HepG2 (cell line): Measurements from ENCODE around the gene KRT6B. TPM values are rescaled to one million over a fixed set of nuclear protein-coding genes. Genes with fewer than 3 reads are reported as not detected.

Experiments used
- ATAC-seq: fragments of 200-7000 bp; cut with Tn5 transposase; 3 replicates; pipeline ENCODE4 v1.9.1; 2020; ENCODE audit warnings: mild to moderate bottlenecking, moderate library complexity
- BruUV-seq: library from RNA; stranded (reverse); fragments of 400-500 nt; replicated peaks from 2 replicates; lab custom pipeline; 2021; lab: Mats Ljungman, UMichigan
- CTCF ChIA-PET: fragments of 300-600 bp; formaldehyde crosslinking; extraction: SDS; loops from one replicate; lab custom pipeline; 2021; ENCODE audit warnings: low total read pairs, inconsistent platforms, low intra/inter-chr PET ratio; lab: Yijun Ruan, JAX
- POLR2A ChIA-PET: fragments of 350-600 bp; sonication (Branson Sonifier 250); formaldehyde crosslinking; loops from one replicate; lab custom pipeline; 2020; ENCODE audit warnings: antibody characterized with exemption, inconsistent platforms; lab: Yijun Ruan, JAX
- DNase-seq: peaks from one replicate; pipeline ENCODE4 v3.0.0-alpha.2; 2015; ENCODE audit warnings: low spot score
- FAIRE-seq: peaks from 3 replicates; lab custom pipeline; 2011; peaks lifted over from hg19 to GRCh38; lab: Jason Lieb, UNC
- H2AFZ ChIP-seq: one replicate; pipeline ENCODE4 v1.6.1; 2011; ENCODE audit warnings: low read length, inconsistent platforms
- H3K27ac ChIP-seq: fragments of 300-600 bp; 3 replicates; pipeline ENCODE4 v1.8.0; 2011; ENCODE audit warnings: mixed run types, mild to moderate bottlenecking, mixed read lengths, low read length, inconsistent platforms; ENCODE audit not compliant: insufficient read depth; ENCODE audit errors: extremely low read length
- H3K27me3 ChIP-seq, 2 experiments: fragments of 200-600 bp in 1 of 2; 2 replicates in 1 of 2; 3 replicates in 1 of 2; pipeline versions ENCODE4 v1.6.0 to v1.8.0; 2011; ENCODE audit warnings: low read length in 2 of 2, mild to moderate bottlenecking in 2 of 2, moderate library complexity in 2 of 2, inconsistent platforms in 1 of 2; ENCODE audit not compliant: insufficient read depth in 2 of 2, control insufficient read depth in 1 of 2
- H3K36me3 ChIP-seq, 2 experiments: fragments of 200-600 bp in 1 of 2; replicated peaks in 1 of 2; 2 replicates in 1 of 2; 3 replicates in 1 of 2; pipeline versions ENCODE4 v1.5.1 to v1.8.0; 2011; ENCODE audit warnings: low read length in 2 of 2, inconsistent platforms in 1 of 2; ENCODE audit not compliant: insufficient read depth in 2 of 2, control insufficient read depth in 1 of 2
- H3K4me1 ChIP-seq: 2 replicates; pipeline ENCODE4 v1.5.1; 2012; ENCODE audit warnings: low read length, inconsistent platforms; ENCODE audit not compliant: insufficient read depth
- H3K4me2 ChIP-seq: 2 replicates; pipeline ENCODE4 v1.6.0; 2011; ENCODE audit warnings: low read depth, low read length, inconsistent platforms
- H3K4me3 ChIP-seq, 3 experiments: fragments of 200-600 bp in 1 of 3; sonication (generic), shearing (Covaris generic) in 1 of 3; replicated peaks in 1 of 3; 2 replicates each; pipeline ENCODE4 v1.5.1; 2011 to 2016; ENCODE audit warnings: low read length in 3 of 3, inconsistent platforms in 2 of 3, low read depth in 2 of 3, mild to moderate bottlenecking in 2 of 3, control low read depth in 1 of 3, mixed read lengths in 1 of 3; ENCODE audit not compliant: insufficient read depth in 1 of 3
- H3K79me2 ChIP-seq: one replicate; pipeline ENCODE4 v1.6.1; 2011; ENCODE audit warnings: low read length, inconsistent platforms; ENCODE audit not compliant: insufficient read depth
- H3K9ac ChIP-seq: 2 replicates; pipeline ENCODE4 v1.6.0; 2011; ENCODE audit warnings: mild to moderate bottlenecking, low read depth, low read length, inconsistent platforms; ENCODE audit not compliant: insufficient read depth
- H3K9me3 ChIP-seq: 2 replicates; pipeline ENCODE4 v1.5.1; 2012; ENCODE audit warnings: mild to moderate bottlenecking, low read length
- H4K20me1 ChIP-seq: 2 replicates; pipeline ENCODE4 v1.6.0; 2011; ENCODE audit warnings: inconsistent platforms, mild to moderate bottlenecking, low read length, moderate library complexity; ENCODE audit not compliant: insufficient read depth
- PHF5A ChIP-seq: IDR thresholded peaks from one replicate; pipeline ENCODE4 v1.6.1; 2018; ENCODE audit warnings: low read depth, missing genetic modification reagents; ENCODE audit not compliant: unreplicated experiment
- SKI ChIP-seq: fragments of 450-650 bp; IDR thresholded peaks from one replicate; pipeline ENCODE4 v1.6.1; 2018; ENCODE audit warnings: mild to moderate bottlenecking; ENCODE audit not compliant: partially characterized antibody
- ZFP1 ChIP-seq: IDR thresholded peaks from 2 replicates; pipeline ENCODE4 v1.6.1; 2016
- ZKSCAN8 ChIP-seq: IDR thresholded peaks from 2 replicates; pipeline ENCODE4 v1.6.1; 2016; ENCODE audit warnings: borderline replicate concordance, missing genetic modification reagents, missing compliant biosample characterization
- ZNF207 ChIP-seq: fragments of 450-650 bp; IDR thresholded peaks from 2 replicates; pipeline ENCODE4 v1.6.1; 2016; ENCODE audit warnings: antibody characterized with exemption, borderline replicate concordance
- ZNF780A ChIP-seq: sonication (generic); formaldehyde crosslinking; IDR thresholded peaks from 2 replicates; pipeline ENCODE4 v1.8.0; 2022; ENCODE audit warnings: mild to moderate bottlenecking, missing genetic modification reagents, moderate library complexity
- WGBS: methylation state at CpG from one replicate; pipeline ENCODE4 v1.1.6; 2017; ENCODE audit warnings: low lambda C conversion rate; 5-methylcytosine and 5-hydroxymethylcytosine counted together
- in situ Hi-C: cut with HindIII; loops from 2 replicates; pipeline ENCODE4 v1.10.0; 2017; ENCODE audit warnings: low pct_unique_long_range_greater_than_20kb; ENCODE audit not compliant: extremely low pct_ligation_motif_present
- intact Hi-C: fragments of 100-400 bp; cut with micrococcal nuclease; formaldehyde crosslinking; loops from one replicate; pipeline ENCODE4 v1.10.0; 2022; ENCODE audit not compliant: unreplicated experiment
- polyA plus RNA-seq, 8 experiments: library from polyadenylated mRNA; depleted of rRNA in 3 of 8; stranded (reverse) in 7 of 8; unstranded in 1 of 8; fragments of >200 nt; fragmentation: Illumina TruSeq in 4 of 8; extraction: Trizol in 4 of 8; gene quantifications; 2 replicates each; pipeline versions ENCODE4 v1.2.1 to v1.2.3, GENCODE V29; 2011 to 2016; ENCODE audit warnings: low read depth in 4 of 8, missing spikeins in 1 of 8, mixed read lengths in 1 of 8; ENCODE audit not compliant: insufficient read depth in 1 of 8
- total RNA-seq, 5 experiments: library from RNA; depleted of rRNA; stranded (reverse); fragments of >200 nt; fragmentation: Illumina TruSeq; extraction: Trizol; gene quantifications; 2 replicates each; pipeline ENCODE4 v1.2.3, GENCODE V29; 2016; ENCODE audit warnings: low read depth in 1 of 5
- TF ChIP-seq, protein P1 (sequence below): sonication (generic); formaldehyde crosslinking; conservative IDR thresholded peaks from 2 replicates; pipeline ENCODE4 v1.4.0; 2020; ENCODE audit warnings: missing genetic modification reagents
- TF ChIP-seq, protein P2 (sequence below): sonication (generic); formaldehyde crosslinking; IDR thresholded peaks from 2 replicates; pipeline ENCODE4 v1.5.0; 2020; ENCODE audit warnings: missing genetic modification reagents
- TF ChIP-seq, protein P3 (sequence below): sonication (generic); formaldehyde crosslinking; IDR thresholded peaks from one replicate; pipeline ENCODE4 v1.5.1; 2020; ENCODE audit warnings: mild to moderate bottlenecking, missing genetic modification reagents; ENCODE audit errors: not compliant biosample characterization
- TF ChIP-seq, protein P4 (sequence below): sonication (generic); formaldehyde crosslinking; IDR thresholded peaks from 2 replicates; pipeline ENCODE4 v1.4.0; 2020; ENCODE audit warnings: mild to moderate bottlenecking, low read depth, missing genetic modification reagents

Gene KRT6B
- total and polyA plus RNA-seq, 2 of the 13 experiments (the other 11 are each of a cell fraction or from before 2014, with no cell fraction given) = not detected

DNA sequence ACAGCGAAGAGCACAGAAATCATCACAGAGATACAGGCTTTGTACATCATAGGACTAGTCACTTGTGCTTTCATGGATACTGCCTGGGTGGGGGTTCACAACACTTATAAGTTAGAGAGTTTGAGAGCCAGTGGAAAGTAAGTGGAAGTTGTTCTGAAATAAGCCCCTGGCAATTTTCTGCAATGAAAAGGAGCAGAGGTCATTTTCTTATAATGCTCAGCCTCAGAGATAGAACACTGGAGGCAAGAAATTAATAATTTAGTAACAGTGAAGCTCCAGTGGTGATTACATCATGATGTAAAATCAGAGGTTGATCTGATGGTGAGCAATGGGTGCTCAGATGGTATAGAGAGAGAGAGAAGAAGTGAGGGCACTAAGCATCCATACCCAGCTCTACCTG lies 35.3 kb upstream of the KRT6B start:
- 0% methylated on average over 1 of the region's 1 CpG for WGBS
- ATAC-seq = no peak

More for the DNA sequence above, 35.3 kb upstream of the KRT6B start:
- intact Hi-C loops (no loop called here), in situ Hi-C loops (no loop called here)
- Histone ChIP-seq H3K4me1 (no peaks in the 10 kb centered on the region), H3K27ac (no peak overlapping the region), H3K79me2 (no peaks in the 10 kb centered on the region), H3K4me3 (no peak overlapping the region), H3K27me3 (peaks cover 0 to 9% of the 10 kb centered on the region in 2 experiments; a peak in 2 of 5 replicates), H4K20me1 (no peaks in the 10 kb centered on the region), H3K9me3 (no peaks in the 10 kb centered on the region), H2AFZ (no peak overlapping the region), H3K36me3 (no peaks in the 10 kb centered on the region), H3K4me2 (no peak overlapping the region), H3K9ac (no peak overlapping the region)
- DNase-seq (no peak), FAIRE-seq (no peak)
- BruUV-seq = no TSS peak
- TF ChIP-seq, protein P1, sequence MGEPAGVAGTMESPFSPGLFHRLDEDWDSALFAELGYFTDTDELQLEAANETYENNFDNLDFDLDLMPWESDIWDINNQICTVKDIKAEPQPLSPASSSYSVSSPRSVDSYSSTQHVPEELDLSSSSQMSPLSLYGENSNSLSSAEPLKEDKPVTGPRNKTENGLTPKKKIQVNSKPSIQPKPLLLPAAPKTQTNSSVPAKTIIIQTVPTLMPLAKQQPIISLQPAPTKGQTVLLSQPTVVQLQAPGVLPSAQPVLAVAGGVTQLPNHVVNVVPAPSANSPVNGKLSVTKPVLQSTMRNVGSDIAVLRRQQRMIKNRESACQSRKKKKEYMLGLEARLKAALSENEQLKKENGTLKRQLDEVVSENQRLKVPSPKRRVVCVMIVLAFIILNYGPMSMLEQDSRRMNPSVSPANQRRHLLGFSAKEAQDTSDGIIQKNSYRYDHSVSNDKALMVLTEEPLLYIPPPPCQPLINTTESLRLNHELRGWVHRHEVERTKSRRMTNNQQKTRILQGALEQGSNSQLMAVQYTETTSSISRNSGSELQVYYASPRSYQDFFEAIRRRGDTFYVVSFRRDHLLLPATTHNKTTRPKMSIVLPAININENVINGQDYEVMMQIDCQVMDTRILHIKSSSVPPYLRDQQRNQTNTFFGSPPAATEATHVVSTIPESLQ (CRISPR knock-in tag) = no peak
- TF ChIP-seq ZFP1 (CRISPR knock-in tag) = no peak
- no peak for TF ChIP-seq ZKSCAN8
- TF ChIP-seq ZNF207 = no peak
- no peak for TF ChIP-seq PHF5A (CRISPR knock-in tag)
- no peak for TF ChIP-seq ZNF780A (CRISPR knock-in tag)
- TF ChIP-seq, protein P2, sequence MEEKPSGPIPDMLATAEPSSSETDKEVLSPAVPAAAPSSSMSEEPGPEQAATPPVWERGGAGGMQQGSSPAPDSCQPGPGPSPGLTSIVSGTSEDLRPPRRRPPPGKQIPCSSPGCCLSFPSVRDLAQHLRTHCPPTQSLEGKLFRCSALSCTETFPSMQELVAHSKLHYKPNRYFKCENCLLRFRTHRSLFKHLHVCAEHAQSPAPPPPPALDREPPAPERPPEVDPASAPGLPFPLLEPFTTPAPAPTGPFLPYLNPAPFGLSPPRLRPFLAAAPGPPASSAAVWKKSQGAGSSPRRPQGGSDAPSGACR (CRISPR knock-in tag) = no peak
- TF ChIP-seq, protein P3, sequence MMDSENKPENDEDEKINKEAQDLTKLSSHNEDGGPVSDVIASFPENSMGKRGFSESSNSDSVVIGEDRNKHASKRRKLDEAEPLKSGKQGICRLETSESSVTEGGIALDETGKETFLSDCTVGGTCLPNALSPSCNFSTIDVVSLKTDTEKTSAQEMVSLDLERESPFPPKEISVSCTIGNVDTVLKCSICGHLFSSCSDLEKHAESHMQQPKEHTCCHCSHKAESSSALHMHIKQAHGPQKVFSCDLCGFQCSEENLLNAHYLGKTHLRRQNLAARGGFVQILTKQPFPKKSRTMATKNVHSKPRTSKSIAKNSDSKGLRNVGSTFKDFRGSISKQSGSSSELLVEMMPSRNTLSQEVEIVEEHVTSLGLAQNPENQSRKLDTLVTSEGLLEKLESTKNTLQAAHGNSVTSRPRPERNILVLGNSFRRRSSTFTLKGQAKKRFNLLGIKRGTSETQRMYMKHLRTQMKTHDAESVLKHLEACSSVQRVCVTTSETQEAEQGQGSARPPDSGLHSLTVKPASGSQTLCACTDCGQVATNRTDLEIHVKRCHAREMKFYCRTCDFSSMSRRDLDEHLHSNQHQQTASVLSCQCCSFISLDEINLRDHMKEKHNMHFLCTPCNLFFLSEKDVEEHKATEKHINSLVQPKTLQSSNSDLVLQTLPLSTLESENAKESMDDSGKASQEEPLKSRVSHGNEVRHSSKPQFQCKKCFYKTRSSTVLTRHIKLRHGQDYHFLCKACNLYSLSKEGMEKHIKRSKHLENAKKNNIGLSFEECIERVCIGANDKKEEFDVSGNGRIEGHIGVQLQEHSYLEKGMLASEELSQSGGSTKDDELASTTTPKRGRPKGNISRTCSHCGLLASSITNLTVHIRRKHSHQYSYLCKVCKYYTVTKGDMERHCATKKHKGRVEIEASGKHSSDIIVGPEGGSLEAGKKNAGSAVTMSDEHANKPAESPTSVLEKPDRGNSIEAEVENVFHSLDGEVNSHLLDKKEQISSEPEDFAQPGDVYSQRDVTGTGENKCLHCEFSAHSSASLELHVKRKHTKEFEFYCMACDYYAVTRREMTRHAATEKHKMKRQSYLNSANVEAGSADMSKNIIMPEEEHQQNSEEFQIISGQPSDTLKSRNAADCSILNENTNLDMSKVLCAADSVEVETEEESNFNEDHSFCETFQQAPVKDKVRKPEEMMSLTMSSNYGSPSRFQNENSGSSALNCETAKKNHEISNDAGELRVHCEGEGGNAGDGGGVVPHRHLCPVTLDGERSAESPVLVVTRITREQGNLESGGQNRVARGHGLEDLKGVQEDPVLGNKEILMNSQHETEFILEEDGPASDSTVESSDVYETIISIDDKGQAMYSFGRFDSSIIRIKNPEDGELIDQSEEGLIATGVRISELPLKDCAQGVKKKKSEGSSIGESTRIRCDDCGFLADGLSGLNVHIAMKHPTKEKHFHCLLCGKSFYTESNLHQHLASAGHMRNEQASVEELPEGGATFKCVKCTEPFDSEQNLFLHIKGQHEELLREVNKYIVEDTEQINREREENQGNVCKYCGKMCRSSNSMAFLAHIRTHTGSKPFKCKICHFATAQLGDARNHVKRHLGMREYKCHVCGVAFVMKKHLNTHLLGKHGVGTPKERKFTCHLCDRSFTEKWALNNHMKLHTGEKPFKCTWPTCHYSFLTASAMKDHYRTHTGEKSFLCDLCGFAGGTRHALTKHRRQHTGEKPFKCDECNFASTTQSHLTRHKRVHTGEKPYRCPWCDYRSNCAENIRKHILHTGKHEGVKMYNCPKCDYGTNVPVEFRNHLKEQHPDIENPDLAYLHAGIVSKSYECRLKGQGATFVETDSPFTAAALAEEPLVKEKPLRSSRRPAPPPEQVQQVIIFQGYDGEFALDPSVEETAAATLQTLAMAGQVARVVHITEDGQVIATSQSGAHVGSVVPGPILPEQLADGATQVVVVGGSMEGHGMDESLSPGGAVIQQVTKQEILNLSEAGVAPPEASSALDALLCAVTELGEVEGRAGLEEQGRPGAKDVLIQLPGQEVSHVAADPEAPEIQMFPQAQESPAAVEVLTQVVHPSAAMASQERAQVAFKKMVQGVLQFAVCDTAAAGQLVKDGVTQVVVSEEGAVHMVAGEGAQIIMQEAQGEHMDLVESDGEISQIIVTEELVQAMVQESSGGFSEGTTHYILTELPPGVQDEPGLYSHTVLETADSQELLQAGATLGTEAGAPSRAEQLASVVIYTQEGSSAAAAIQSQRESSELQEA (CRISPR knock-in tag) = no peak
- no peak for TF ChIP-seq SKI
- TF ChIP-seq, protein P4, sequence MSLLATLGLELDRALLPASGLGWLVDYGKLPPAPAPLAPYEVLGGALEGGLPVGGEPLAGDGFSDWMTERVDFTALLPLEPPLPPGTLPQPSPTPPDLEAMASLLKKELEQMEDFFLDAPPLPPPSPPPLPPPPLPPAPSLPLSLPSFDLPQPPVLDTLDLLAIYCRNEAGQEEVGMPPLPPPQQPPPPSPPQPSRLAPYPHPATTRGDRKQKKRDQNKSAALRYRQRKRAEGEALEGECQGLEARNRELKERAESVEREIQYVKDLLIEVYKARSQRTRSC = no peak
- POLR2A ChIA-PET = no interaction called here
- CTCF ChIA-PET = no interaction called here
